ENCODE measurements around the gene PRPH. TPM values are rescaled to one million over a fixed set of nuclear protein-coding genes. Genes with fewer than 3 reads are reported as not detected.
A peak's percentile ranks its signal among the peaks of the same experiment; 100 is the strongest.

The PRPH gene
- total and polyA plus RNA-seq, 10 of the 15 experiments (the other 5 are each of a cell fraction or from before 2014, with no cell fraction given), result 0.09 to 0.45 (median 0.19) TPM; not detected in 3

DNA sequence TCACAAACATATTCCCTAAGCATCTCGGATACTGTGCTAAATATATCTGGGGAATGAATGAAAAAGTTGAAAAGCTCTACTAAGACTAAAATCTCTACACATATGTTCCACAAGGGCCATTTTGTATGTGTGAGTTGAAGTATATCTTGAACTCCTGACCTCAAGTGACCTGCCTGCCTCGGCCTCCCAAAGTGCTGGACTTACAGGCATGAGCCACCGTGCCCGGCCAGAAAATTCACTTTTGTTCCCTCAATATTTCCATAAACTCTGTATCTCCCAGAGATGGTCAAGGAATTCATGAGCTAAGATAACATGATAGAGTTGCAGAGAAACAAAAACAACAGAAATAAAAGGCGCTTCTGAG lies 31.6 kb upstream of the PRPH start:
- BruUV-seq (replicated peaks), result no TSS peak

More for the DNA sequence above, 31.6 kb upstream of the PRPH start:
- WGBS (ENCODE audit: insufficient coverage, insufficient replicate concordance, low lambda C conversion rate, missing lambda C conversion rate), result 85% methylated on average over 5 of the region's 5 CpGs
- Histone ChIP-seq H3K9ac (ENCODE audit: control insufficient read depth, insufficient read depth, low read length) (no peak overlapping the region), H4K20me1 (ENCODE audit: control insufficient read depth, insufficient read depth) (no peaks in the 10 kb centered on the region; the same call in 1 of the 2 replicates), H3K4me3 (peak overlapping the region; percentile 96), H3K4me1 (ENCODE audit: control insufficient read depth, insufficient read depth, low read length) (peaks cover 14% of the 10 kb centered on the region), H2AFZ (ENCODE audit: control insufficient read depth, low read depth, low read length) (no peak overlapping the region), H3K9me3 (replicated peaks; ENCODE audit: control insufficient read depth, insufficient read depth, low read length) (no peaks in the 10 kb centered on the region), H3K79me2 (ENCODE audit: control insufficient read depth, insufficient read depth, low read length) (peaks cover 40% of the 10 kb centered on the region), H3K27ac (ENCODE audit: control insufficient read depth, insufficient read depth) (no peak overlapping the region), H3K27me3 (replicated peaks in 1 of 2; ENCODE audit: control insufficient read depth in 2 of 2, insufficient read depth in 2 of 2, low read length in 1 of 2) (no peaks in the 10 kb centered on the region), H3K4me2 (ENCODE audit: control insufficient read depth, insufficient read depth) (peak overlapping the region; percentile 76), H3K36me3 (ENCODE audit: control insufficient read depth in 2 of 2, insufficient read depth in 2 of 2, low read length in 1 of 2) (peaks cover 0 to 9% of the 10 kb centered on the region in 2 experiments; a peak in 1 of 4 replicates)
- intact Hi-C loops (cut with micrococcal nuclease; ENCODE audit: unreplicated experiment), result no loop called here
- in situ Hi-C loops (cut with MboI), result no loop called here
- RAD21 ChIA-PET (ENCODE audit: unreplicated experiment), result interaction anchor here (0.9 to 1.8 kb wide), 2 partner anchors 104 to 132 kb away, joined by 3 to 7 read pairs; partner anchors contain the start of genes SPATS2 and TUBA1B
- CTCF ChIA-PET, result interaction anchor here (0.5 to 1.5 kb wide), 9 partner anchors 9 to 362 kb away, joined by 3 to 5 read pairs (median 4); no protein-coding TSS in a partner anchor
- SMC1A ChIA-PET (ENCODE audit: uncharacterized antibody, unreplicated experiment), result interaction anchor here (1.0 to 1.1 kb wide), 3 partner anchors 28 to 165 kb away, joined by 3 read pairs; no protein-coding TSS in a partner anchor
- FAIRE-seq (no peak), ATAC-seq (no peak), DNase-seq (ENCODE audit: low read depth, low spot score) (no peak)
- POLR2A ChIA-PET, result interaction anchor here (0.6 to 2.0 kb wide), 7 partner anchors 28 to 400 kb away, joined by 3 to 10 read pairs (median 3); partner anchors contain the start of genes LMBR1L and TUBA1B
- TF ChIP-seq CREM (IDR thresholded peaks at IDR 0.05; ENCODE audit: low read depth) (no peak), GATAD2B (conservative IDR thresholded peaks at IDR 0.05; ENCODE audit: low read depth) (no peak), RUNX3 (IDR thresholded peaks at IDR 0.05; ENCODE audit: low read length) (no peak), CBX5 (IDR thresholded peaks at IDR 0.05; ENCODE audit: low read depth) (no peak), SUPT20H (IDR thresholded peaks at IDR 0.05; ENCODE audit: borderline replicate concordance, control insufficient read depth, low read depth, low read length) (no peak), NFYB (IDR thresholded peaks at IDR 0.05; ENCODE audit: insufficient read depth, low read depth, low read length) (no peak), POU2F2 (IDR thresholded peaks at IDR 0.05; ENCODE audit: borderline replicate concordance, low read depth, low read length) (no peak), SPI1 (IDR thresholded peaks at IDR 0.05; ENCODE audit: borderline replicate concordance, insufficient read depth, low read depth, low read length) (no peak), TBL1XR1 (IDR thresholded peaks at IDR 0.05; ENCODE audit: low read depth, low read length) (no peak), SMARCA5 (IDR thresholded peaks at IDR 0.05) (no peak), IRF4 (IDR thresholded peaks at IDR 0.05; ENCODE audit: low read depth, low read length) (no peak)
- TF ChIP-seq, protein P1, sequence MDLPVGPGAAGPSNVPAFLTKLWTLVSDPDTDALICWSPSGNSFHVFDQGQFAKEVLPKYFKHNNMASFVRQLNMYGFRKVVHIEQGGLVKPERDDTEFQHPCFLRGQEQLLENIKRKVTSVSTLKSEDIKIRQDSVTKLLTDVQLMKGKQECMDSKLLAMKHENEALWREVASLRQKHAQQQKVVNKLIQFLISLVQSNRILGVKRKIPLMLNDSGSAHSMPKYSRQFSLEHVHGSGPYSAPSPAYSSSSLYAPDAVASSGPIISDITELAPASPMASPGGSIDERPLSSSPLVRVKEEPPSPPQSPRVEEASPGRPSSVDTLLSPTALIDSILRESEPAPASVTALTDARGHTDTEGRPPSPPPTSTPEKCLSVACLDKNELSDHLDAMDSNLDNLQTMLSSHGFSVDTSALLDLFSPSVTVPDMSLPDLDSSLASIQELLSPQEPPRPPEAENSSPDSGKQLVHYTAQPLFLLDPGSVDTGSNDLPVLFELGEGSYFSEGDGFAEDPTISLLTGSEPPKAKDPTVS (IDR thresholded peaks at IDR 0.05; ENCODE audit: low read depth, low read length), result no peak
- TF ChIP-seq, protein P2, sequence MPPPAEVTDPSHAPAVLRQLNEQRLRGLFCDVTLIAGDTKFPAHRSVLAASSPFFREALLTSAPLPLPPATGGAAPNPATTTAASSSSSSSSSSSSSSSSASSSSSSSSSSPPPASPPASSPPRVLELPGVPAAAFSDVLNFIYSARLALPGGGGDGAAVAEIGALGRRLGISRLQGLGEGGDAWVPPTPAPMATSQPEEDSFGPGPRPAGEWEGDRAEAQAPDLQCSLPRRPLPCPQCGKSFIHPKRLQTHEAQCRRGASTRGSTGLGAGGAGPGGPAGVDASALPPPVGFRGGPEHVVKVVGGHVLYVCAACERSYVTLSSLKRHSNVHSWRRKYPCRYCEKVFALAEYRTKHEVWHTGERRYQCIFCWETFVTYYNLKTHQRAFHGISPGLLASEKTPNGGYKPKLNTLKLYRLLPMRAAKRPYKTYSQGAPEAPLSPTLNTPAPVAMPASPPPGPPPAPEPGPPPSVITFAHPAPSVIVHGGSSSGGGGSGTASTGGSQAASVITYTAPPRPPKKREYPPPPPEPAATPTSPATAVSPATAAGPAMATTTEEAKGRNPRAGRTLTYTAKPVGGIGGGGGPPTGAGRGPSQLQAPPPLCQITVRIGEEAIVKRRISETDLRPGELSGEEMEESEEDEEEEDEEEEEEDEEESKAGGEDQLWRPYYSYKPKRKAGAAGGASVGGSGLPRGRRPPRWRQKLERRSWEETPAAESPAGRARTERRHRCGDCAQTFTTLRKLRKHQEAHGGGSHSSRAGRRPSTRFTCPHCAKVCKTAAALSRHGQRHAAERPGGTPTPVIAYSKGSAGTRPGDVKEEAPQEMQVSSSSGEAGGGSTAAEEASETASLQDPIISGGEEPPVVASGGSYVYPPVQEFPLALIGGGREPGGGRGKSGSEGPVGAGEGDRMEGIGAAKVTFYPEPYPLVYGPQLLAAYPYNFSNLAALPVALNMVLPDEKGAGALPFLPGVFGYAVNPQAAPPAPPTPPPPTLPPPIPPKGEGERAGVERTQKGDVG (CRISPR knock-in tag; IDR thresholded peaks at IDR 0.05), result no peak
- TF ChIP-seq, protein P3, sequence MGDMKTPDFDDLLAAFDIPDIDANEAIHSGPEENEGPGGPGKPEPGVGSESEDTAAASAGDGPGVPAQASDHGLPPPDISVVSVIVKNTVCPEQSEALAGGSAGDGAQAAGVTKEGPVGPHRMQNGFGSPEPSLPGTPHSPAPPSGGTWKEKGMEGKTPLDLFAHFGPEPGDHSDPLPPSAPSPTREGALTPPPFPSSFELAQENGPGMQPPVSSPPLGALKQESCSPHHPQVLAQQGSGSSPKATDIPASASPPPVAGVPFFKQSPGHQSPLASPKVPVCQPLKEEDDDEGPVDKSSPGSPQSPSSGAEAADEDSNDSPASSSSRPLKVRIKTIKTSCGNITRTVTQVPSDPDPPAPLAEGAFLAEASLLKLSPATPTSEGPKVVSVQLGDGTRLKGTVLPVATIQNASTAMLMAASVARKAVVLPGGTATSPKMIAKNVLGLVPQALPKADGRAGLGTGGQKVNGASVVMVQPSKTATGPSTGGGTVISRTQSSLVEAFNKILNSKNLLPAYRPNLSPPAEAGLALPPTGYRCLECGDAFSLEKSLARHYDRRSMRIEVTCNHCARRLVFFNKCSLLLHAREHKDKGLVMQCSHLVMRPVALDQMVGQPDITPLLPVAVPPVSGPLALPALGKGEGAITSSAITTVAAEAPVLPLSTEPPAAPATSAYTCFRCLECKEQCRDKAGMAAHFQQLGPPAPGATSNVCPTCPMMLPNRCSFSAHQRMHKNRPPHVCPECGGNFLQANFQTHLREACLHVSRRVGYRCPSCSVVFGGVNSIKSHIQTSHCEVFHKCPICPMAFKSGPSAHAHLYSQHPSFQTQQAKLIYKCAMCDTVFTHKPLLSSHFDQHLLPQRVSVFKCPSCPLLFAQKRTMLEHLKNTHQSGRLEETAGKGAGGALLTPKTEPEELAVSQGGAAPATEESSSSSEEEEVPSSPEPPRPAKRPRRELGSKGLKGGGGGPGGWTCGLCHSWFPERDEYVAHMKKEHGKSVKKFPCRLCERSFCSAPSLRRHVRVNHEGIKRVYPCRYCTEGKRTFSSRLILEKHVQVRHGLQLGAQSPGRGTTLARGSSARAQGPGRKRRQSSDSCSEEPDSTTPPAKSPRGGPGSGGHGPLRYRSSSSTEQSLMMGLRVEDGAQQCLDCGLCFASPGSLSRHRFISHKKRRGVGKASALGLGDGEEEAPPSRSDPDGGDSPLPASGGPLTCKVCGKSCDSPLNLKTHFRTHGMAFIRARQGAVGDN (IDR thresholded peaks at IDR 0.05), result no peak
